Measurements from ENCODE around the gene RBFOX2.

The RBFOX2 gene

GRCh38 chr22:35910926-35911325 lies 117.7 kb downstream of the RBFOX2 start:
- TF ChIP-seq CTCF (IDR thresholded peaks at IDR 0.05; ENCODE audit: poor library complexity, severe bottlenecking): no peak
- H3K4me1 ChIP-seq (ENCODE audit: insufficient read depth, poor library complexity, severe bottlenecking): peaks cover 51% of the 10 kb centered on the region
- H3K27me3 ChIP-seq (ENCODE audit: insufficient read depth, poor library complexity, severe bottlenecking): no peaks in the 10 kb centered on the region
- H3K27ac ChIP-seq (ENCODE audit: poor library complexity, severe bottlenecking): peak overlapping the region; percentile 16
- no peaks in the 10 kb centered on the region for H3K36me3 ChIP-seq (ENCODE audit: low read depth)
- no peak for ATAC-seq (ENCODE audit: low read depth)
- no peaks in the 10 kb centered on the region for H3K9me3 ChIP-seq (ENCODE audit: severe bottlenecking)
- no peak overlapping the region for H3K4me3 ChIP-seq (ENCODE audit: severe bottlenecking)
- DNase-seq (ENCODE audit: low spot score): no peak

DNA sequence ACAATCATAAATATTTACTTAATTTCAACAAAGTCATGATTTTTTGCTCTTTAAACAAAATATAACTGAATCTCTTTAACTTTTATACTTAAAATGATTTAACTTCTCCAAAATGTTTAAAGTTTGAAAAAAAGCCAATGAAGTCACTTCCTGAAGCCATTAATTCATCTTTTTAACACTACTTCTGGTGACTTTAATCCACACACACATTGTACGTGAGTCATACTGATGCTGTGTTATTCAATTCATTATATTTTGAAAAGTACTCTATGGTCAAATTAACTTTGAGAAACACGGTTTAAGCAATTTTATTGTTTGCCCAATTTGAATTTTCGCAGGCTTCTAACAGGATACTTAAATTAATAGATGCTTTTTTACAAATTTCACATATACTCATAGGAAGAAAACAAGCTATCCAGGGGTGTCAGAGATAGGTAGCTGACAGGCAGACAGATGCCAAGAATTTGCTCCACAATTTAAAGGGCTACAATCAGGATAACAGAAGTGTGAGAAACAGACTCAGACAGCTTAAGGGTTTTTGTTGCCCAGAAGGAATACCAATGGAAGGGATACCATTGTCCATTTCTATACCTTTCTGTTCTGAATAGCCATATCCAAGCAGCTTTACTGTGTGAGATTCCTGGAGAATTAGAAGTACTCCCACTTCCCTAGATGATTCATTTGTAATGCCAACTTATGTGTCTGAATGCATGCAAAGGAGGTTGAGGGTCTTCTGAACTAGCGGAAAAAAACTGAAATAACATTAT lies 118.4 kb downstream of the RBFOX2 start:
- DNase-seq (ENCODE audit: low spot score): no peak
- no peak for ATAC-seq (ENCODE audit: low read depth)
- no peak for TF ChIP-seq CTCF (IDR thresholded peaks at IDR 0.05; ENCODE audit: poor library complexity, severe bottlenecking)
- Histone ChIP-seq H3K36me3 (ENCODE audit: low read depth) (no peaks in the 10 kb centered on the region), H3K4me3 (ENCODE audit: severe bottlenecking) (no peak overlapping the region), H3K27me3 (ENCODE audit: insufficient read depth, poor library complexity, severe bottlenecking) (no peaks in the 10 kb centered on the region), H3K4me1 (ENCODE audit: insufficient read depth, poor library complexity, severe bottlenecking) (peaks cover 53% of the 10 kb centered on the region), H3K9me3 (ENCODE audit: severe bottlenecking) (no peaks in the 10 kb centered on the region), H3K27ac (ENCODE audit: poor library complexity, severe bottlenecking) (peak overlapping the region; percentile 16)

- Histone ChIP-seq H3K4me1 (ENCODE audit: insufficient read depth, poor library complexity, severe bottlenecking) (peaks cover 40% of the 10 kb centered on the region), H3K9me3 (ENCODE audit: severe bottlenecking) (no peaks in the 10 kb centered on the region), H3K36me3 (ENCODE audit: low read depth) (no peaks in the 10 kb centered on the region), H3K27me3 (ENCODE audit: insufficient read depth, poor library complexity, severe bottlenecking) (no peaks in the 10 kb centered on the region), H3K4me3 (ENCODE audit: severe bottlenecking) (no peak overlapping the region), H3K27ac (ENCODE audit: poor library complexity, severe bottlenecking) (peak overlapping the region; percentile 8)
- DNase-seq (ENCODE audit: low spot score) (no peak), ATAC-seq (ENCODE audit: low read depth) (no peak; the same call in 2 of the 3 replicates)
- no peak for TF ChIP-seq CTCF (IDR thresholded peaks at IDR 0.05; ENCODE audit: poor library complexity, severe bottlenecking)
Measured at GRCh38 chr22:35905894-35906293, 122.7 kb downstream of the RBFOX2 start.

DNA sequence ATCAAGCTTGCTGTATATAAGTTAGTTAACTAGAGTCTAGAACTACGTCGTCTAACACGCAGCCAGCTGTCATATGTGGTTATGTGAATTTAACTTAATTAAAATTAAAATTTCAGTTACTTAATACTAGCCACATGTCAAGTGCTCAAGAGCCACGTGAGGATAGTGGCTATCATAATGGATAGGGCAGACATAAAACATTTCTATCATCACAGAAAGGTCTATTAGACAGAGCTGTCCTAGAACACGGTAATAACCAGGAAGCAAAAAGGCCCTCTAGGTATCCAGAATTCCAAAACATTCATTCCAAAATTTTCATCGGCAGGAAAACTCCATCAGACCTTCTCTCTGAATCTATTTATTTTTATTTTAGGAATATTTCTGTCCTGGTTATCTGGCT lies 123.9 kb downstream of the RBFOX2 start:
- ATAC-seq (ENCODE audit: low read depth) (no peak), DNase-seq (ENCODE audit: low spot score) (no peak)
- Histone ChIP-seq H3K4me1 (ENCODE audit: insufficient read depth, poor library complexity, severe bottlenecking) (peaks cover 40% of the 10 kb centered on the region), H3K27ac (ENCODE audit: poor library complexity, severe bottlenecking) (no peak overlapping the region), H3K36me3 (ENCODE audit: low read depth) (no peaks in the 10 kb centered on the region), H3K9me3 (ENCODE audit: severe bottlenecking) (no peaks in the 10 kb centered on the region), H3K4me3 (ENCODE audit: severe bottlenecking) (no peak overlapping the region), H3K27me3 (ENCODE audit: insufficient read depth, poor library complexity, severe bottlenecking) (no peaks in the 10 kb centered on the region)
- no peak for TF ChIP-seq CTCF (IDR thresholded peaks at IDR 0.05; ENCODE audit: poor library complexity, severe bottlenecking)

- H3K27me3 ChIP-seq (ENCODE audit: insufficient read depth, poor library complexity, severe bottlenecking): no peaks in the 10 kb centered on the region
- peaks cover 43% of the 10 kb centered on the region for H3K4me1 ChIP-seq (ENCODE audit: insufficient read depth, poor library complexity, severe bottlenecking)
- no peak overlapping the region for H3K4me3 ChIP-seq (ENCODE audit: severe bottlenecking)
- H3K27ac ChIP-seq (ENCODE audit: poor library complexity, severe bottlenecking): no peak overlapping the region
- H3K9me3 ChIP-seq (ENCODE audit: severe bottlenecking): no peaks in the 10 kb centered on the region
- H3K36me3 ChIP-seq (ENCODE audit: low read depth): no peaks in the 10 kb centered on the region
- DNase-seq (ENCODE audit: low spot score) (no peak), ATAC-seq (ENCODE audit: low read depth) (no peak)
- TF ChIP-seq CTCF (IDR thresholded peaks at IDR 0.05; ENCODE audit: poor library complexity, severe bottlenecking): no peak
Measured at GRCh38 chr22:35904336-35904692, 124.3 kb downstream of the RBFOX2 start.

Measured in RWPE2 (cell line).